Measurements from ENCODE around the gene STIM1.

STIM1 gene

GRCh38 chr11:3856856-3857553 is 1.5 kb downstream of the STIM1 start:
- no peak for DNase-seq

GRCh38 chr11:3857628-3858027 is 2.2 kb downstream of the STIM1 start:
- no peak for DNase-seq

GRCh38 chr11:3859373-3859881 is 4.0 kb downstream of the STIM1 start:
- peak in 1 of 2 donors; percentile 47 for DNase-seq

- DNase-seq = no peak
These were observed 4.9 kb downstream of the STIM1 start for GRCh38 chr11:3860375-3860774.

GRCh38 chr11:3860898-3861393 is 5.5 kb downstream of the STIM1 start:
- DNase-seq = peak in 1 of 2 donors; percentile 51

- no peak for DNase-seq
These were observed 6.2 kb downstream of the STIM1 start for GRCh38 chr11:3861683-3862082.

- no peak for DNase-seq
These were observed 10.1 kb downstream of the STIM1 start for GRCh38 chr11:3865388-3866193.

- peak in 1 of 2 donors; percentile 46 for DNase-seq
These were observed 10.7 kb downstream of the STIM1 start for GRCh38 chr11:3866206-3866605.

- no peak for DNase-seq
These were observed 11.4 kb downstream of the STIM1 start for GRCh38 chr11:3866836-3867208.

- no peak for DNase-seq
These were observed 12.0 kb downstream of the STIM1 start for GRCh38 chr11:3867209-3868091.

GRCh38 chr11:3873712-3874349 is 18.4 kb downstream of the STIM1 start:
- DNase-seq = no peak

GRCh38 chr11:3876613-3877012 is 21.1 kb downstream of the STIM1 start:
- DNase-seq = no peak

GRCh38 chr11:3877364-3878257 is 22.1 kb downstream of the STIM1 start:
- DNase-seq = no peak

- no peak for DNase-seq
These were observed 22.8 kb downstream of the STIM1 start for GRCh38 chr11:3878258-3878584.

- peak in 1 of 2 donors; percentile 41 for DNase-seq
These were observed 23.9 kb downstream of the STIM1 start for GRCh38 chr11:3879216-3879966.

- no peak for DNase-seq
These were observed 24.6 kb downstream of the STIM1 start for GRCh38 chr11:3879967-3880542.

GRCh38 chr11:3880724-3881123 is 25.3 kb downstream of the STIM1 start:
- DNase-seq = no peak

- peak in 1 of 2 donors; percentile 50 for DNase-seq
These were observed 27.2 kb downstream of the STIM1 start for GRCh38 chr11:3882655-3883054.

GRCh38 chr11:3885855-3886254 is 30.4 kb downstream of the STIM1 start:
- DNase-seq = no peak

- DNase-seq = no peak
These were observed 31.5 kb downstream of the STIM1 start for GRCh38 chr11:3886985-3887384.
